ENCODE data around the gene FNBP1L.

Gene FNBP1L

DNA sequence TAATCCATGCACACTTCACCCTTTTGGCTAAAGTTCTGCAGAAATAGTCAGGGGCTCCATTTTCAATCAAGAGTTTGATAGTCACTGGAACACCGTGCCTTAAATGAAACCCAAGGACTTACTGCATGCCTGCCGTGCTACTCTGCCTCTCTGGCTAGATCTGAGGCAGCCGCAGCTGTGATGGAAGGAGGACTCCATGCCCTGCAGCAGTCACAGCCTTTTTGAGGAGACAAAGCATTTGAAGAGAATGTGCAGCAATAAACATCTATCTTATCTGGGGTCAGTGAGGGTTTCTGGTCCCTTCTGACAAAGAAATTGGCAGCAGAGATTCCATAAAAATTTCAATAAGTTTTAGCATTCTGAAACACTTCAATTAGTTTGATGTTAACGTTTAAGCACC is 155.7 kb downstream of the FNBP1L start:
- no peak for DNase-seq (ENCODE audit: low read depth)
- H3K4me3 ChIP-seq (ENCODE audit: low read depth, low read length), result no peak overlapping the region
- TF ChIP-seq, protein P1, sequence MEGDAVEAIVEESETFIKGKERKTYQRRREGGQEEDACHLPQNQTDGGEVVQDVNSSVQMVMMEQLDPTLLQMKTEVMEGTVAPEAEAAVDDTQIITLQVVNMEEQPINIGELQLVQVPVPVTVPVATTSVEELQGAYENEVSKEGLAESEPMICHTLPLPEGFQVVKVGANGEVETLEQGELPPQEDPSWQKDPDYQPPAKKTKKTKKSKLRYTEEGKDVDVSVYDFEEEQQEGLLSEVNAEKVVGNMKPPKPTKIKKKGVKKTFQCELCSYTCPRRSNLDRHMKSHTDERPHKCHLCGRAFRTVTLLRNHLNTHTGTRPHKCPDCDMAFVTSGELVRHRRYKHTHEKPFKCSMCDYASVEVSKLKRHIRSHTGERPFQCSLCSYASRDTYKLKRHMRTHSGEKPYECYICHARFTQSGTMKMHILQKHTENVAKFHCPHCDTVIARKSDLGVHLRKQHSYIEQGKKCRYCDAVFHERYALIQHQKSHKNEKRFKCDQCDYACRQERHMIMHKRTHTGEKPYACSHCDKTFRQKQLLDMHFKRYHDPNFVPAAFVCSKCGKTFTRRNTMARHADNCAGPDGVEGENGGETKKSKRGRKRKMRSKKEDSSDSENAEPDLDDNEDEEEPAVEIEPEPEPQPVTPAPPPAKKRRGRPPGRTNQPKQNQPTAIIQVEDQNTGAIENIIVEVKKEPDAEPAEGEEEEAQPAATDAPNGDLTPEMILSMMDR (IDR thresholded peaks at IDR 0.05; ENCODE audit: insufficient read depth, low read depth, low read length, missing control alignments), result no peak
